ENCODE measurements around the gene TSGA10. TPM values are rescaled to one million over a fixed set of nuclear protein-coding genes. Genes with fewer than 3 reads are reported as not detected.

Gene TSGA10
- total RNA-seq, 1 donor from 2014 or later = 5.9 TPM

DNA sequence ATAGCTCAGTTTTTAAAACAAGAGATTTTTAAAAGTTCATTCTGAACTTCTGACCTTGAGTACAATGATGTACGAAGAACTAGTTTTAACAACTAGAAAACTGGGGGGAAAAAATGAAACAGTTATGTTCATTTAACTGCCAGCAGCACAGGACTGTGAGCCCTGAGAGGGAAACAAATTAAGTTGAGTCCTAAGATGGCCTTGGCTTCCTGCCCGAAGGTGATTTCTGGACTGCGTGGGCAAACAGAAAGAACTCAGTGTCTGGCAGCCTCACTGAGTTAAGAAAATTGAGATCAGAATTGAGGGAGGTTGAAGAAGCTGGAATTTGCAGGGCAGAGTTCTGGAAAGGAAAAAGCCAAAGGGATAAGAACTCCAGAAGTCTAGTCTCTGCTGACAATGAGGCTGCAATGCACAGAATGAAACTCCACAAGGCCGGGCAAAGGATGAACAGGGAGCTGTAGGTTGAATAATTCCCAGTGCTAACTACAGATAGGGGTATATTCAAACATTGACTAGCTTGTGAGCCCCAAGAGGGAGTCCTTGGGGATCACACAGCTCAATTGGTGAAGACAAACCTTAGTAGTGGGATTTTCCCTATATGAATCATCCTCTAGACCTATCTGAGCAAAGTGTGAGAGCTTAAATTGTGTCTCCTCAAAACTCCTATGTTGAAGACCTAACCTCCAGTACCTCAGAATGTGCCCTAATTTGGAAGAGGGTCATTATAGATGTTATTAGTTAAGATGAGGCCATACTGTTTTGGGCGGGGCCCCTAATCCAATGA, 205.6 kb downstream of the TSGA10 start:
- intact Hi-C loops (cut with micrococcal nuclease) = no loop called here

DNA sequence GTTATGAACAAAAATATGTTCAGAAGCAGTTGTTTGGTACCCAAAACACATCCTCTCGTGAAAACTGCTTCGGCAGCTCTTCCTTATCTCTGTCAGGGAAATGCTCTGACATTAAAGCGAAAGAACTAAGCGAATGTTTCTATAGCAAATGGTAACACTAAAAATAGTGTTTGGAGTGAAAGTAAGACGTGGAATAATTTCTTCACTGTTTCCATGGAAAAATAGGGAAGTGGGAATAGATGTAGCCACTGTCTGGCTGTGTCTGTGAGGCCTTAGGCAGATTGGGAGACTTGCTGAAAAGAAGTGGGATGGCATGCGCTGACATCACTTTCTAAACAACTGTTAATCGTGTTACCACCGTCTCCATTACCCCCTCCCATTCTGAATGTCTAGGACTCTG, 207.2 kb downstream of the TSGA10 start:
- intact Hi-C loops (cut with micrococcal nuclease) = no loop called here

Other genes starting within 250 kb of the TSGA10 start
- 0.98 and 1.2 TPM in 2 replicates for gene CRACDL, start 218.7 kb downstream of the TSGA10 start, total RNA-seq
- 0.20 and 0.25 TPM in 2 replicates for gene C2orf15, start 13.2 kb downstream of the TSGA10 start, total RNA-seq
- 6.1 and 6.6 TPM in 2 replicates for gene LIPT1, start within 50 bp of the TSGA10 start, total RNA-seq
- 73.7 and 78.7 TPM in 2 replicates for gene MITD1, start 26.1 kb upstream of the TSGA10 start, total RNA-seq
- 22.7 and 23.2 TPM in 2 replicates for gene MRPL30, start 26.2 kb upstream of the TSGA10 start, total RNA-seq
- gene LYG2, start 100.7 kb upstream of the TSGA10 start, total RNA-seq = not detected in 2 replicates
- 2.7 and 2.8 TPM in 2 replicates for gene LYG1, start 146.3 kb upstream of the TSGA10 start, total RNA-seq
- 33.2 and 37.7 TPM in 2 replicates for gene TXNDC9, start 181.4 kb upstream of the TSGA10 start, total RNA-seq
- 53.6 and 58.2 TPM in 2 replicates for gene EIF5B, start 182.4 kb upstream of the TSGA10 start, total RNA-seq